HCT116 (cell line): ENCODE data around the gene ELAVL2.

ENCODE experiments used
- CEBPB ChIP-seq: IDR thresholded peaks from 2 replicates; pipeline ENCODE4 v1.6.1; 2012; ENCODE audit warnings: low read depth
- CTCF ChIP-seq, 3 experiments: fragments of 200-600 bp in 1 of 3; sonication (generic) in 1 of 3; IDR thresholded peaks in 2 of 3; conservative IDR thresholded peaks in 1 of 3; 2 replicates each; pipeline ENCODE4 v1.5.1; 2012 to 2017; ENCODE audit warnings: low read depth in 2 of 3, low read length in 2 of 3, antibody characterized with exemption in 1 of 3, borderline replicate concordance in 1 of 3, control low read depth in 1 of 3, mild to moderate bottlenecking in 1 of 3, mixed read lengths in 1 of 3, mixed run types in 1 of 3, moderate library complexity in 1 of 3; ENCODE audit not compliant: insufficient read depth in 1 of 3
- EZH2 ChIP-seq: fragments of 200-600 bp; sonication (generic); IDR thresholded peaks from 2 replicates; pipeline ENCODE4 v1.6.1; 2017; ENCODE audit warnings: antibody characterized with exemption, mixed run types
- EZH2phosphoT487 ChIP-seq: fragments of 200-600 bp; IDR thresholded peaks from 2 replicates; pipeline ENCODE4 v1.6.1; 2018; ENCODE audit warnings: antibody characterized with exemption, borderline replicate concordance
- POLR2A ChIP-seq: IDR thresholded peaks from 2 replicates; pipeline ENCODE4 v1.7.0; 2011; ENCODE audit warnings: borderline replicate concordance; ENCODE audit not compliant: insufficient read depth, insufficient read length; ENCODE audit errors: extremely low read depth
- POLR2AphosphoS5 ChIP-seq: IDR thresholded peaks from 2 replicates; pipeline ENCODE4 v1.6.1; 2011; ENCODE audit warnings: mild to moderate bottlenecking, low read depth, low read length, moderate library complexity
- RAD21 ChIP-seq: IDR thresholded peaks from 2 replicates; pipeline ENCODE4 v1.6.1; 2012; ENCODE audit warnings: low read depth, mild to moderate bottlenecking
- SIN3A ChIP-seq: IDR thresholded peaks from 2 replicates; pipeline ENCODE4 v1.6.1; 2012; ENCODE audit warnings: low read depth
- SRF ChIP-seq: IDR thresholded peaks from 2 replicates; pipeline ENCODE4 v1.6.1; 2012; ENCODE audit warnings: low read depth
- TCF7L2 ChIP-seq: IDR thresholded peaks from 2 replicates; pipeline ENCODE4 v1.7.0; 2011; ENCODE audit warnings: borderline replicate concordance, inconsistent platforms; ENCODE audit not compliant: insufficient read depth, insufficient read length; ENCODE audit errors: extremely low read depth
- ZBTB33 ChIP-seq: IDR thresholded peaks from 2 replicates; pipeline ENCODE4 v1.6.1; 2011; ENCODE audit warnings: mild to moderate bottlenecking, low read length, moderate library complexity; ENCODE audit not compliant: insufficient replicate concordance; ENCODE audit errors: extremely low read depth
- TF ChIP-seq, protein P1 (sequence below): IDR thresholded peaks from 2 replicates; pipeline ENCODE4 v1.6.1; 2012
- TF ChIP-seq, protein P2 (sequence below): IDR thresholded peaks from 2 replicates; pipeline ENCODE4 v1.6.1; 2012

GRCh38 chr9:23672151-23672550, 153.9 kb downstream of the ELAVL2 start:
- TF ChIP-seq, protein P1, sequence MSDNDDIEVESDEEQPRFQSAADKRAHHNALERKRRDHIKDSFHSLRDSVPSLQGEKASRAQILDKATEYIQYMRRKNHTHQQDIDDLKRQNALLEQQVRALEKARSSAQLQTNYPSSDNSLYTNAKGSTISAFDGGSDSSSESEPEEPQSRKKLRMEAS, result no peak
- no peak for TF ChIP-seq CTCF (IDR thresholded peaks at IDR 0.05 in 2 of 3, conservative IDR thresholded peaks at IDR 0.05 in 1 of 3; ENCODE audit: borderline replicate concordance in 1 of 3, insufficient read depth in 1 of 3, low read depth in 2 of 3, low read length in 2 of 3)
- TF ChIP-seq SIN3A, result no peak
- no peak for TF ChIP-seq POLR2A
- no peak for TF ChIP-seq EZH2
- TF ChIP-seq, protein P2, sequence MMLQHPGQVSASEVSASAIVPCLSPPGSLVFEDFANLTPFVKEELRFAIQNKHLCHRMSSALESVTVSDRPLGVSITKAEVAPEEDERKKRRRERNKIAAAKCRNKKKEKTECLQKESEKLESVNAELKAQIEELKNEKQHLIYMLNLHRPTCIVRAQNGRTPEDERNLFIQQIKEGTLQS, result no peak
- TF ChIP-seq EZH2phosphoT487, result no peak
- TF ChIP-seq RAD21, result no peak
- no peak for TF ChIP-seq ZBTB33
- TF ChIP-seq CEBPB, result no peak
- TF ChIP-seq TCF7L2, result no peak
- TF ChIP-seq POLR2AphosphoS5, result no peak
- no peak for TF ChIP-seq SRF
